Measurements from ENCODE around the gene AFF3.

DNA sequence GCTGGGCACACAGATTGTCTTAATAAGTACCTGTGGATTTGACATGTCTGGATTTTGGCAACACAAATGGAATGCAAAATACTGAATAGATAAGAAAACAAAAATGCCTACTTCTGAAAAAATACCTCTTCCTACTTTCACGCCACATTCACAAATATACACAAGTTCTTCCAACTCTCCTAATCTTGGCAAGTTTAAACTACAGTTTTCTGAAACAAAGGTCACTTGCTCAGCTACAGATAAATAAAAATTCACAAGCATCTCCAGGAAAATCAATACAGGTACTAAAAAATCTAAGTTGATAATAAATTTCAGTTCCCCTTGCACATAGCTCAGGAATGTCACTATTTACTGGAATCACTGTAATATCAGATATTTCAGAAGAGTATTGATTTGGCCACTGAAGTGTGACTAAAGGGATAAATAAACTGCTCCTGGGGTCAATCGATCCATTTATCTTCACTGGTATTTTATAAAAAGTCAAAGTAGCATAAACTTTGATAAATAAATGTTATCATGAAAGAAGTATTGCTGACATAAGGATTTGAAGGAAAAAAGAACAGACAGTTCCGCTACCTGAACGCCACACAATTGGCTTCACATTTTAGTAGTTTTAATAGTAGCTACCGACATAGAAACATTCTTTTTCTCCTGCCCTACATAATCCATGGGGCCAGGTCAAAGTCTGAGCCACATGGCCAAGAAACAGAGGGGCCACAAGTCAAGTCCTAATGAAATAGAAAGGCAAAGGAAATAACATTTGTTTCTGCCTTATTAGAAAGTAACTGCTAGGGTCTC, 243.1 kb downstream of the AFF3 start:
- TF ChIP-seq, protein P1, sequence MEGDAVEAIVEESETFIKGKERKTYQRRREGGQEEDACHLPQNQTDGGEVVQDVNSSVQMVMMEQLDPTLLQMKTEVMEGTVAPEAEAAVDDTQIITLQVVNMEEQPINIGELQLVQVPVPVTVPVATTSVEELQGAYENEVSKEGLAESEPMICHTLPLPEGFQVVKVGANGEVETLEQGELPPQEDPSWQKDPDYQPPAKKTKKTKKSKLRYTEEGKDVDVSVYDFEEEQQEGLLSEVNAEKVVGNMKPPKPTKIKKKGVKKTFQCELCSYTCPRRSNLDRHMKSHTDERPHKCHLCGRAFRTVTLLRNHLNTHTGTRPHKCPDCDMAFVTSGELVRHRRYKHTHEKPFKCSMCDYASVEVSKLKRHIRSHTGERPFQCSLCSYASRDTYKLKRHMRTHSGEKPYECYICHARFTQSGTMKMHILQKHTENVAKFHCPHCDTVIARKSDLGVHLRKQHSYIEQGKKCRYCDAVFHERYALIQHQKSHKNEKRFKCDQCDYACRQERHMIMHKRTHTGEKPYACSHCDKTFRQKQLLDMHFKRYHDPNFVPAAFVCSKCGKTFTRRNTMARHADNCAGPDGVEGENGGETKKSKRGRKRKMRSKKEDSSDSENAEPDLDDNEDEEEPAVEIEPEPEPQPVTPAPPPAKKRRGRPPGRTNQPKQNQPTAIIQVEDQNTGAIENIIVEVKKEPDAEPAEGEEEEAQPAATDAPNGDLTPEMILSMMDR (conservative IDR thresholded peaks at IDR 0.05; ENCODE audit: low read depth, low read length) = no peak
- TF ChIP-seq EZH2 (IDR thresholded peaks at IDR 0.05; ENCODE audit: borderline replicate concordance, low read depth, low read length, poor library complexity, severe bottlenecking) = no peak

All from A673 (cell line).